ENCODE data around the gene PLCXD1.
"Not testable (repeated sequence)": the region's sequence is repeated elsewhere in the genome, so short reads cannot be mapped to it uniquely, and the experiment has no call there.

DNA sequence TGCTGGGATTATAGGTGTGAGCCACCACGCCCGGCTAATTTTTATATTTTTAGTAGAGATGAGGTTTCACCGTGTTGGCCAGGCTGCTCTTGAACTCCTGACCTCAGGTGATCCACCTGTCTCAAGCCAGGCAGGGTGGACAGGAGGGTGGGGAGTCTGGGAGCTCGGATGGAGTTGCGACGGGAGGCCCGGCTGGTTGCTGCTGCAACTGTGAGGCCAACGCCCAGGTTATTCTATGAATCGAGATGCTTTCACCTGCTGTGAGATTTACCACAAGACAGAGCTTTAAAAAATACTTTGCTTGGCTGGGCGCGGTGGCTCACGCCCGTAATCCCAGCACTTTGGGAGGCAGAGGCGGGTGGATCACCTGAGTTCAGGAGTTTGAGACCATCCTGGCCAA, 24.1 kb upstream of the PLCXD1 start:
- not testable (repeated sequence) for TF ChIP-seq CTCF, POLR2A (IDR thresholded peaks at IDR 0.05)

Measured in tibial nerve (tissue), 3 donors.